GM19240 (cell line): ENCODE measurements around the gene LCN9.

Experiments
- DNase-seq: peaks from one replicate; pipeline ENCODE4 v3.0.0; 2011; ENCODE audit warnings: low spot score; ENCODE audit not compliant: insufficient read length

LCN9 gene

DNA sequence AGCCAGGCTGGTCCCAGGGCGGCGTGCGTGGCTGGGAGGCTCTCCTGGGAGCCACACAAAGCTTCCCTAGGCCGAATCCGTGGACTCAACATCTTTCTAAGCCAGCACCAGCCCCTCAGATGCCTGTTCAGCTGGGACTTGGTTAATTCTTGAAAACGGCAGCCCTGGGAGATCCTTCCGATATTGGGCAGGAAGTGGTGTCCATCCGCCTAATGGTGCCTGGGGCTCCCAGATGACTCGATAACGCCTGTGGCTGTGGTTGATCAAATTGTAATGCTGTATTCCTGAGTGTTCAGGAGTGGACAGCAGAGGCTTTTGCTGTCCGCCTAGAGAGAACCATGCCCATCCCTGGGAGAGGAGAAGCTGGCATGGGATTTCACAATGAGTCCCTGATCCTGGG, 52.9 kb downstream of the LCN9 start:
- no peak for DNase-seq
